Measurements from ENCODE around the gene PAPPA2.

GRCh38 chr1:176552217-176552991 lies 89.4 kb downstream of the PAPPA2 start:
- TF ChIP-seq, protein P1, sequence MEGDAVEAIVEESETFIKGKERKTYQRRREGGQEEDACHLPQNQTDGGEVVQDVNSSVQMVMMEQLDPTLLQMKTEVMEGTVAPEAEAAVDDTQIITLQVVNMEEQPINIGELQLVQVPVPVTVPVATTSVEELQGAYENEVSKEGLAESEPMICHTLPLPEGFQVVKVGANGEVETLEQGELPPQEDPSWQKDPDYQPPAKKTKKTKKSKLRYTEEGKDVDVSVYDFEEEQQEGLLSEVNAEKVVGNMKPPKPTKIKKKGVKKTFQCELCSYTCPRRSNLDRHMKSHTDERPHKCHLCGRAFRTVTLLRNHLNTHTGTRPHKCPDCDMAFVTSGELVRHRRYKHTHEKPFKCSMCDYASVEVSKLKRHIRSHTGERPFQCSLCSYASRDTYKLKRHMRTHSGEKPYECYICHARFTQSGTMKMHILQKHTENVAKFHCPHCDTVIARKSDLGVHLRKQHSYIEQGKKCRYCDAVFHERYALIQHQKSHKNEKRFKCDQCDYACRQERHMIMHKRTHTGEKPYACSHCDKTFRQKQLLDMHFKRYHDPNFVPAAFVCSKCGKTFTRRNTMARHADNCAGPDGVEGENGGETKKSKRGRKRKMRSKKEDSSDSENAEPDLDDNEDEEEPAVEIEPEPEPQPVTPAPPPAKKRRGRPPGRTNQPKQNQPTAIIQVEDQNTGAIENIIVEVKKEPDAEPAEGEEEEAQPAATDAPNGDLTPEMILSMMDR (IDR thresholded peaks at IDR 0.05; ENCODE audit: insufficient read depth, low read length, poor library complexity, severe bottlenecking): no peak
- no peak for TF ChIP-seq EZH2phosphoT487 (conservative IDR thresholded peaks at IDR 0.05; ENCODE audit: low read length)
